ENCODE results near the gene PTPRM.

GRCh38 chr18:7890075-7890474, 323.0 kb downstream of the PTPRM start:
- TF ChIP-seq TSHZ2 (CRISPR knock-in tag; IDR thresholded peaks at IDR 0.05), result no peak
- no peak for TF ChIP-seq CSRNP3 (CRISPR knock-in tag; IDR thresholded peaks at IDR 0.05)

Measured in SK-N-SH treated with all-trans-retinoic acid at 6 μM for 48 hours (cell line).